Sigmoid colon (tissue), 7 donors: ENCODE results near the gene FLOT2. TPM values are rescaled to one million over a fixed set of nuclear protein-coding genes. Genes with fewer than 3 reads are reported as not detected.

Source experiments
- DNase-seq: peaks from one replicate; pipeline ENCODE4 v3.0.0-alpha.2; 2019
- H3K27ac ChIP-seq, 4 donors: fragments of 200-600 bp; sonication (generic); one replicate each; pipeline ENCODE4 v1.5.1; 2016 to 2019; ENCODE audit warnings: mild to moderate bottlenecking in 1 of 4
- H3K27me3 ChIP-seq, 3 donors: fragments of 200-600 bp; sonication (generic); one replicate each; pipeline ENCODE4 v1.5.1; 2019; ENCODE audit warnings: mild to moderate bottlenecking in 1 of 3
- H3K36me3 ChIP-seq, 4 donors: fragments of 200-600 bp; sonication (generic); one replicate each; pipeline ENCODE4 v1.5.1; 2016 to 2019
- H3K4me1 ChIP-seq, 4 donors: fragments of 200-600 bp; sonication (generic); one replicate each; pipeline ENCODE4 v1.5.1; 2017 to 2019
- H3K4me3 ChIP-seq, 4 donors: fragments of 200-600 bp; sonication (generic); one replicate each; pipeline ENCODE4 v1.5.1; 2017 to 2019; ENCODE audit warnings: mild to moderate bottlenecking in 2 of 4, moderate library complexity in 1 of 4
- H3K9me3 ChIP-seq, 4 donors: fragments of 200-600 bp in 3 of 4; sonication (generic) in 3 of 4; one replicate each; pipeline versions ENCODE4 v1.5.1 to v1.6.1; 2013 to 2019
- EP300 ChIP-seq, 4 donors: sonication (generic); formaldehyde crosslinking; IDR thresholded peaks; one replicate each; pipeline ENCODE4 v1.6.1; 2017; ENCODE audit warnings: antibody characterized with exemption in 4 of 4
- POLR2A ChIP-seq, 2 donors: fragments of 450-650 bp; IDR thresholded peaks; one replicate each; pipeline ENCODE4 v1.6.1; 2016; ENCODE audit warnings: antibody characterized with exemption in 2 of 2, mild to moderate bottlenecking in 2 of 2, moderate library complexity in 2 of 2
- POLR2AphosphoS5 ChIP-seq, 4 donors: sonication (generic); formaldehyde crosslinking; IDR thresholded peaks; one replicate each; pipeline ENCODE4 v1.6.1; 2017; ENCODE audit warnings: antibody characterized with exemption in 4 of 4
- WGBS, 2 donors: extraction: QIAGEN DNeasy Blood & Tissue Kit; methylation state at CpG; one replicate each; pipeline ENCODE4 v1.1.7; 2013; 5-methylcytosine and 5-hydroxymethylcytosine counted together
- intact Hi-C: fragments of 100-400 bp; cut with DNase I; formaldehyde crosslinking; loops from one replicate; pipeline ENCODE4 v1.15.1; 2023
- polyA plus RNA-seq, 3 donors: library from polyadenylated mRNA; stranded (reverse); fragments of 200-250 nt; gene quantifications; one replicate each; pipeline ENCODE4 v1.2.3, GENCODE V29; 2013
- total RNA-seq, 4 donors: library from RNA; depleted of rRNA; stranded (reverse); fragments of >200 nt; gene quantifications; one replicate each; pipeline ENCODE4 v1.1.0, GENCODE V29; 2016
- TF ChIP-seq, protein P1 (sequence below), 4 experiments: fragments of 450-650 bp in 3 of 4; fragments of 200-600 bp in 1 of 4; IDR thresholded peaks; one replicate each; pipeline ENCODE4 v1.5.1; 2016 to 2019; ENCODE audit warnings: antibody characterized with exemption in 4 of 4, mild to moderate bottlenecking in 3 of 4, moderate library complexity in 2 of 4
- donor health status: healthy with polysubstance abuse.
- donor health status: Bipolar disorder and iron deficiency.
- donor health status: healthy.

The FLOT2 gene
- total and polyA plus RNA-seq, 7 donors, result 27.3 to 91.8 (median 51.5) TPM

DNA sequence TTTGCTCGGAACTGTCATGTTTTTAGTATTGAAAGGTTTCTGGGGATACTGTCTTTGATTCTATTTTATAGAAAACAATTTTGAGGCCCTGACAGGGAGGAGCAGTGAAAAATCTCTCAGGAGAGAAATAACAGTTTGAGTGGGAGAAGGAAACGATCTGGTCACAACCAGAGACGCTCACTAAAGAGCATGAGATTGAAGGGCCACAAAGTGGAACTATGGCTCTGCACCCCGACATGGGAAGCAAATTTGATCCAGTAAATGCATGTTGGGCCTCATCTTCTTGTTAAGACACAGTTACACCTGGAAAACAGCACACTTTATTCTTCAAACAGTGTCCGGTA, 42.2 kb downstream of the FLOT2 start:
- intact Hi-C loops, result no loop called here
- Histone ChIP-seq H3K36me3 (peaks cover 0 to 41% (median 19%) of the 10 kb centered on the region in 4 donors), H3K4me3 (peak overlapping the region; percentile 45 to 90 (median 76)), H3K27ac (peak overlapping the region; percentile 64 to 82 (median 82)), H3K9me3 (no peaks in the 10 kb centered on the region), H3K4me1 (peaks cover 0 to 14% (median 10%) of the 10 kb centered on the region in 4 donors), H3K27me3 (no peaks in the 10 kb centered on the region)
- 4 to 18% methylated on average over 5 of the region's 5 CpGs for WGBS, 2 donors
- no peak for DNase-seq
- TF ChIP-seq EP300 (IDR thresholded peaks at IDR 0.05) (no peak), POLR2A (IDR thresholded peaks at IDR 0.05) (no peak), POLR2AphosphoS5 (IDR thresholded peaks at IDR 0.05) (no peak)
- TF ChIP-seq, protein P1, sequence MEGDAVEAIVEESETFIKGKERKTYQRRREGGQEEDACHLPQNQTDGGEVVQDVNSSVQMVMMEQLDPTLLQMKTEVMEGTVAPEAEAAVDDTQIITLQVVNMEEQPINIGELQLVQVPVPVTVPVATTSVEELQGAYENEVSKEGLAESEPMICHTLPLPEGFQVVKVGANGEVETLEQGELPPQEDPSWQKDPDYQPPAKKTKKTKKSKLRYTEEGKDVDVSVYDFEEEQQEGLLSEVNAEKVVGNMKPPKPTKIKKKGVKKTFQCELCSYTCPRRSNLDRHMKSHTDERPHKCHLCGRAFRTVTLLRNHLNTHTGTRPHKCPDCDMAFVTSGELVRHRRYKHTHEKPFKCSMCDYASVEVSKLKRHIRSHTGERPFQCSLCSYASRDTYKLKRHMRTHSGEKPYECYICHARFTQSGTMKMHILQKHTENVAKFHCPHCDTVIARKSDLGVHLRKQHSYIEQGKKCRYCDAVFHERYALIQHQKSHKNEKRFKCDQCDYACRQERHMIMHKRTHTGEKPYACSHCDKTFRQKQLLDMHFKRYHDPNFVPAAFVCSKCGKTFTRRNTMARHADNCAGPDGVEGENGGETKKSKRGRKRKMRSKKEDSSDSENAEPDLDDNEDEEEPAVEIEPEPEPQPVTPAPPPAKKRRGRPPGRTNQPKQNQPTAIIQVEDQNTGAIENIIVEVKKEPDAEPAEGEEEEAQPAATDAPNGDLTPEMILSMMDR (IDR thresholded peaks at IDR 0.05), result no peak

DNA sequence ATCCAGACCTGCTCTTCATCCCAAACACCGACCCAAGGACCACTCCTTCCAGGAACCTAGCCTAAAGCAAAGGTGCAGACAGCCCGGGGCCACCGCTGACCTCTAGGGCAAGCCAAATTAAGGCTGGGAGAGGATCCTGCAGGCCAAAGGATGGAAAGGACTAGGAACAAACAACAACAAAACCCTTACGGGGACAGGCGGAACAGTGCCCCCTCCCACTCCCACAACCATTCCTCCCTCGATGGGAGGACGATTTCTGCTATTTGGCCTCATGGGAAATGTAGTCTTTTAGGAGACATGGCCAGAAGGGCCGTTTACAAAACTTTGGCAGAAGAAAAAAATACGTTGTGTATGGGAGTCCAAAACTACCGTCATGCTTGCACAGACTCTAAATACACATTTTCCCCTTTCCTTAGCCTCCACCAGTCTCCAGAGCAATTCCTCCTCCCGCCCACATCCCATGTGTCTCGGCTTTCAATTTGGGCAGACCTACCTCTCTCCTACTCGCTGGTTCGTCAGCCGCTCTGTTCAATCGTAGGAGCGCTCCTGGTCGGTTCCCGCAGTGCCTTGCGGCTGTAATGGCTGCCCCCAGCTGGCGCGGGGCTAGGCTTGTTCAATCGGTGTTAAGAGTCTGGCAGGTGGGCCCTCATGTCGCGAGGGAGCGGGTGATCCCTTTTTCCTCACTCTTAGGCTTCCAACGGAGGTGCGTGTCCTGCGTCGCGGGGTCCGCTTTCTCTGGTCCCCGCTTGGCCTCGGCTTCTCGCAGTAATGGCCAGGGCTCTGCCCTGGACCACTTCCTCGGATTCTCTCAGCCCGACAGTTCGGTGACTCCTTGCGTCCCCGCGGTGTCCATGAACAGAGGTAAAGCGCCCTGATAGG, 42.8 kb downstream of the FLOT2 start, which contains the start of gene ERAL1:
TSS of gene ERAL1 (plus strand) at position 560 of the 879 bp plus-strand sequence. CDS start at position 579, 19 bp downstream.
- H3K4me1 ChIP-seq, result peaks cover 0 to 14% (median 10%) of the 10 kb centered on the region in 4 donors
- peak; percentile 93 for DNase-seq
- peak within 1 kb of the TSS; percentile 45 to 90 (median 76) for H3K4me3 ChIP-seq
- intact Hi-C loops, result loop anchor here (5.0 kb wide), 2 partner anchors 42 to 43 kb away; partner anchors contain the start of gene FLOT2
- no peaks in the 10 kb centered on the region for H3K27me3 ChIP-seq
- peaks cover 0 to 35% (median 17%) of the 10 kb centered on the region in 4 donors for H3K36me3 ChIP-seq
- peak within 1 kb of the TSS; percentile 64 to 82 (median 82) for H3K27ac ChIP-seq
- no peaks in the 10 kb centered on the region for H3K9me3 ChIP-seq
- WGBS, 2 donors, result 0 to 1% methylated on average over 42 of the region's 42 CpGs
- TF ChIP-seq, protein P1 (IDR thresholded peaks at IDR 0.05), result no peak
- TF ChIP-seq POLR2A (IDR thresholded peaks at IDR 0.05) (peak; percentile 41 to 58), EP300 (IDR thresholded peaks at IDR 0.05) (no peak), POLR2AphosphoS5 (IDR thresholded peaks at IDR 0.05) (peak; percentile 76 to 90 (median 83))

DNA sequence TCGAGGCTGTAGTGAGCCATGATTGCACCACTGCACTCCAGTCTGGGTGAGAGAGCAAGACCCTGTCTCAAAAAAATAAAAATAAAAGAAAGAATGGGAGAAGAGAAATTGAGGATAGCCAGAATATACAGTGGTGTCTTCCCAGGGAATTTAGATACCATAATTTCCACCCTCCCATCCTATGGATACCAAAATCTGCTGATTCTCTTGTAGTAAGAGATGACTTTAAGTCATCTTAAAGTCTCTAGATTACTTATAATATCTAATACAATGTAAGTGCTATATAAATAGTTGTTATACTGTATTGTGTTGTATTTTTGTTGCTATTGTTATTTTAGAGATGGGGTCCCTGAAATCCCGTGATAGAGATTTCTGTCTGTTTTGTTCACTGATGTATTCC, 44.2 kb downstream of the FLOT2 start:
- Histone ChIP-seq H3K4me3 (no peak overlapping the region), H3K36me3 (peaks cover 0 to 21% (median 7%) of the 10 kb centered on the region in 4 donors), H3K27ac (no peak overlapping the region), H3K9me3 (no peaks in the 10 kb centered on the region), H3K4me1 (peaks cover 0 to 14% (median 10%) of the 10 kb centered on the region in 4 donors), H3K27me3 (no peaks in the 10 kb centered on the region)
- WGBS, 2 donors, result 95 to 96% methylated on average over 2 of the region's 2 CpGs
- TF ChIP-seq, protein P1 (IDR thresholded peaks at IDR 0.05), result no peak
- no peak for TF ChIP-seq POLR2A (IDR thresholded peaks at IDR 0.05)
- TF ChIP-seq EP300 (IDR thresholded peaks at IDR 0.05), result no peak
- no peak for TF ChIP-seq POLR2AphosphoS5 (IDR thresholded peaks at IDR 0.05)
- DNase-seq, result no peak
- intact Hi-C loops, result loop anchor here (5.0 kb wide), 2 partner anchors 41 to 44 kb away; partner anchors contain the start of gene FLOT2

DNA sequence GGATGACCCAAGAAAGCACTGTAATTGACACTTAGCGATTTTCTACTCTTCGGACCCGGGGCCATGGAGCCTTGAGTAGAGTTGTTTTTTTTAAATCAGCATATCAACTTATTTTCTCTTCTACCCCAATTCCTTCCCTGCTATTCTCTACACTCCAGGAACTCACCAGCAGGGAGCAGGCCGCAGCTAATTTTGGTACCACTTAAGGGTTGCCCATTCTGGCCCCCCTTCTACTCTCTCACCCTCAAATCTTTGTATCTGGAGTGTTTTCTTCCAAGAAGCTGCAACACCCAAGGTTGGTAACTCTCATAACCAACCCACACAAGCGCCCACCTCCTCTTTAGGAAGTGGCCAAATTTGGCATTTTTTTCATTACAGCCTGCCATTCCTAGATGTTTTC, 48.3 kb downstream of the FLOT2 start:
- Histone ChIP-seq H3K4me1 (peaks cover 0 to 4% (median 2%) of the 10 kb centered on the region in 4 donors), H3K36me3 (no peaks in the 10 kb centered on the region), H3K9me3 (no peaks in the 10 kb centered on the region), H3K4me3 (no peak overlapping the region), H3K27me3 (no peaks in the 10 kb centered on the region), H3K27ac (no peak overlapping the region)
- TF ChIP-seq POLR2AphosphoS5 (IDR thresholded peaks at IDR 0.05) (no peak), EP300 (IDR thresholded peaks at IDR 0.05) (no peak), POLR2A (IDR thresholded peaks at IDR 0.05) (no peak)
- TF ChIP-seq, protein P1 (IDR thresholded peaks at IDR 0.05), result no peak
- no peak for DNase-seq
- WGBS, 2 donors, result 79 to 81% methylated on average over 5 of the region's 5 CpGs
- intact Hi-C loops, result no loop called here
